ENCODE results near the gene TNXB. TPM values are rescaled to one million over a fixed set of nuclear protein-coding genes. Genes with fewer than 3 reads are reported as not detected.

Gene TNXB
- polyA plus RNA-seq, 2 of the 4 experiments (the other 2 are of a cell fraction), result 0.80 to 1.7 TPM

DNA sequence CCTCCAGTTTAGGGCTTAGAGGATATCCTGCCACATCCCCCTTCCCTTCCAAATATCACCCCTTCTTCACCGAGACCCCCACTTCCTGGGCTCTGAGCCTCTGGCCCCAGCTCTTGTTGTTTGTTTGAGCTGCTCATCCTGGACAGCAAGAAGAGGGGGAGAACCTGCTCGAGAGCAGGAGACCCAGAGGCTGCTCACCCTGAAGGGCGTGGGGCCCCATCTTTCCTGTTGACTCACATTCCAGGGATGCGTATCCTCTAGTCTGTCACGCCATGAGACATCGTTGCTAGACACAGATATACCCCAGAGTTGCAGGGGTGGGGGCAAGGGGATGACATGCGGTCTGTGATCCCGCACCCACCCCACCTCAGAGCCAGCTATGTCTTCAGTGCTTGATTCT is 5.7 kb upstream of the TNXB start (continued):
- TF ChIP-seq, protein P1, sequence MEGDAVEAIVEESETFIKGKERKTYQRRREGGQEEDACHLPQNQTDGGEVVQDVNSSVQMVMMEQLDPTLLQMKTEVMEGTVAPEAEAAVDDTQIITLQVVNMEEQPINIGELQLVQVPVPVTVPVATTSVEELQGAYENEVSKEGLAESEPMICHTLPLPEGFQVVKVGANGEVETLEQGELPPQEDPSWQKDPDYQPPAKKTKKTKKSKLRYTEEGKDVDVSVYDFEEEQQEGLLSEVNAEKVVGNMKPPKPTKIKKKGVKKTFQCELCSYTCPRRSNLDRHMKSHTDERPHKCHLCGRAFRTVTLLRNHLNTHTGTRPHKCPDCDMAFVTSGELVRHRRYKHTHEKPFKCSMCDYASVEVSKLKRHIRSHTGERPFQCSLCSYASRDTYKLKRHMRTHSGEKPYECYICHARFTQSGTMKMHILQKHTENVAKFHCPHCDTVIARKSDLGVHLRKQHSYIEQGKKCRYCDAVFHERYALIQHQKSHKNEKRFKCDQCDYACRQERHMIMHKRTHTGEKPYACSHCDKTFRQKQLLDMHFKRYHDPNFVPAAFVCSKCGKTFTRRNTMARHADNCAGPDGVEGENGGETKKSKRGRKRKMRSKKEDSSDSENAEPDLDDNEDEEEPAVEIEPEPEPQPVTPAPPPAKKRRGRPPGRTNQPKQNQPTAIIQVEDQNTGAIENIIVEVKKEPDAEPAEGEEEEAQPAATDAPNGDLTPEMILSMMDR (IDR thresholded peaks at IDR 0.05), result no peak
- no peak for TF ChIP-seq CHD4 (IDR thresholded peaks at IDR 0.05; ENCODE audit: borderline replicate concordance)
- TF ChIP-seq FOSB (CRISPR knock-in tag; IDR thresholded peaks at IDR 0.05), result no peak
- TF ChIP-seq, protein P2, sequence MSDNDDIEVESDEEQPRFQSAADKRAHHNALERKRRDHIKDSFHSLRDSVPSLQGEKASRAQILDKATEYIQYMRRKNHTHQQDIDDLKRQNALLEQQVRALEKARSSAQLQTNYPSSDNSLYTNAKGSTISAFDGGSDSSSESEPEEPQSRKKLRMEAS (IDR thresholded peaks at IDR 0.05), result no peak
- TF ChIP-seq NFE2L2 (conservative IDR thresholded peaks at IDR 0.05; ENCODE audit: low read length), result no peak

DNA sequence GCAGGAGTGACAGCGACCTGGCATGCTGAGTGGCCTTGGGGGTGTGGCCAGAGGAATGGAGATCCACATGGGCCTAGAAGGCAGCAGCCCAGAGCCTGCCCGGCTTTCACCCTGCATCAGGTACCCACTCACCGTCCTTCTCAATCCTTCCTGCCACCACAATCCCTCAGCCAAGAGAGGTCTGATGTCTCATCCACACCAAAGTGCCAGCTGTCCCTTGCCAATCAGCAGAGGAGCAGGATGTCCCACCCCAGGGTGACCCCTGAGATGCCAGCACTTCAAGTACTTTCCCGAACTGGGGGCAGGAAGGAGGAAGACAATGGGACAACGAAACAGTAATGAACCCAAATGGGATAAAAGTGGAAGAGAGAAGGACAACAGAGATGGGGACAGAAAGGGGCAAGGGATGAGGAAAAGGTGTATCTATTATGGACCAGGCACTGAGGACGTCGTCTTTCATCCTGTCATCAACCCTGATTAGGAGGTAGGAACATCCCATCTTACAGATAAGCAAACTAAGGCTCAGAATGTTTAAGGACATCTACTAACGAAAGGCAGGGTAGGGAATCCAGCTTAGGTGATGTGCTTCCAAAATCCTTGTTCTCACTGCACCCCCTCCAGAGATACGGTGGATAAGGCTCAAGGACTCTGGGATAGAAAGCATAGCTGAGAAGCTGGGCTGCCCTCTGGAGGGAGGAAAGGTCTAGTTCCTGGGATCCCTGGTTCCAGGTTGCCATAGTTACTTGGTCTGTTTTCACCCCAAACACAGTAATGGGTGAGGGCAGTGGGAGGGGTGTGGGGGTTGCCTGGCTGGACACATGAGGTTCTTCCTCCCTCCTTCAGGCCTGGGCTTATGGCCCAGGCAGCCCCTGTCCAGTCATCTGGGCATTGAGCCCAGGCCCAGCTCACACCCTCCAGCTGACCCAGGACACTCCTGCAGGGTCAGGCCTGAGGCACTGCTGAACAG is 4.5 kb upstream of the TNXB start:
- FAIRE-seq, result no peak

DNA sequence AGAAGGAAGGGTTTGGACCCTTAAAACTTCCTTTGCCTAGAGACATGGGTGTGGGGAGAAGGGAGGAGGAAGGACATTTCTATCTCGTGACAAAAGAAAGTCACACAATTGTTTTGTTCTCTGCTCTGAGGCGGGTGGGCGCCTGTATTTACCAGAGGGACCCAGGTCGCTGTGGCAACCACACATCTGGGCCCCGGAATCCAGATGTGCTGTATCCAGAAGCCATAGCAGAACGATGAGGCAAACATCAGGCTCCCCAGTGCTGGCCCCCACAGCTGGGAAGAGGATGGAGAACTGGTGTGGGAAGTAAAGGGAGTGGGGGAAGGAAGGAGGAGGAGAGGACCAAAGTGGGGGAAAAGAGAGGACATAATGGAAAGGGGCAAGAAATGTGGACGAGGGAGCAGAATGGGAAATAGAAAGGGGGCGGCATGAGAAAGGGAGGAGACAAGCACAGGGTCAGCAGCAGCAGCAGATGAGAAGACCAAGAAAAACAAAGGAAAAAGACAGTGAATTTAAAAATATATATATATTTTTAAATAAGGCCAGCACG is 3.4 kb upstream of the TNXB start:
- DNase-seq (ENCODE audit: low read depth in 1 of 2, low spot score in 1 of 2) (no peak), ATAC-seq (no peak), FAIRE-seq (no peak)
- Histone ChIP-seq H3K4me1 (peaks cover 25% of the 10 kb centered on the region), H3K27ac (no peak overlapping the region), H3K4me3 (no peak overlapping the region), H3K4me2 (no peak overlapping the region), H3K9me3 (no peaks in the 10 kb centered on the region)
- POLR2A ChIA-PET, result no interaction called here
- WGBS (ENCODE audit: missing lambda C conversion rate), result 86% methylated on average over 9 of the region's 9 CpGs
- CTCF ChIA-PET, result no interaction called here
- TF ChIP-seq ZSCAN20 (CRISPR knock-in tag; IDR thresholded peaks at IDR 0.05) (no peak), BHLHE40 (IDR thresholded peaks at IDR 0.05; ENCODE audit: low read depth, low read length) (no peak), EHMT2 (IDR thresholded peaks at IDR 0.05; ENCODE audit: low read depth) (no peak), RAD21 (conservative IDR thresholded peaks at IDR 0.05 in 1 of 2, IDR thresholded peaks at IDR 0.05 in 1 of 2) (no peak), KDM1A (IDR thresholded peaks at IDR 0.05; ENCODE audit: low read depth) (no peak), KDM5A (IDR thresholded peaks at IDR 0.05) (no peak), EHF (CRISPR knock-in tag; IDR thresholded peaks at IDR 0.05) (no peak), HEYL (CRISPR knock-in tag; IDR thresholded peaks at IDR 0.05) (no peak), CHD4 (IDR thresholded peaks at IDR 0.05; ENCODE audit: borderline replicate concordance) (no peak), POLR2AphosphoS2 (conservative IDR thresholded peaks at IDR 0.05; ENCODE audit: low read length) (no peak), MAZ (IDR thresholded peaks at IDR 0.05; ENCODE audit: borderline replicate concordance, low read depth, low read length) (no peak), MAFK (IDR thresholded peaks at IDR 0.05; ENCODE audit: partially characterized antibody) (no peak)
- TF ChIP-seq, protein P3, sequence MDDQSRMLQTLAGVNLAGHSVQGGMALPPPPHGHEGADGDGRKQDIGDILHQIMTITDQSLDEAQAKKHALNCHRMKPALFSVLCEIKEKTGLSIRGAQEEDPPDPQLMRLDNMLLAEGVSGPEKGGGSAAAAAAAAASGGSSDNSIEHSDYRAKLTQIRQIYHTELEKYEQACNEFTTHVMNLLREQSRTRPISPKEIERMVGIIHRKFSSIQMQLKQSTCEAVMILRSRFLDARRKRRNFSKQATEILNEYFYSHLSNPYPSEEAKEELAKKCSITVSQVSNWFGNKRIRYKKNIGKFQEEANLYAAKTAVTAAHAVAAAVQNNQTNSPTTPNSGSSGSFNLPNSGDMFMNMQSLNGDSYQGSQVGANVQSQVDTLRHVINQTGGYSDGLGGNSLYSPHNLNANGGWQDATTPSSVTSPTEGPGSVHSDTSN (IDR thresholded peaks at IDR 0.05), result no peak
- TF ChIP-seq, protein P4, sequence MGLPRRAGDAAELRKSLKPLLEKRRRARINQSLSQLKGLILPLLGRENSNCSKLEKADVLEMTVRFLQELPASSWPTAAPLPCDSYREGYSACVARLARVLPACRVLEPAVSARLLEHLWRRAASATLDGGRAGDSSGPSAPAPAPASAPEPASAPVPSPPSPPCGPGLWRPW (IDR thresholded peaks at IDR 0.05), result no peak
- TF ChIP-seq, protein P5, sequence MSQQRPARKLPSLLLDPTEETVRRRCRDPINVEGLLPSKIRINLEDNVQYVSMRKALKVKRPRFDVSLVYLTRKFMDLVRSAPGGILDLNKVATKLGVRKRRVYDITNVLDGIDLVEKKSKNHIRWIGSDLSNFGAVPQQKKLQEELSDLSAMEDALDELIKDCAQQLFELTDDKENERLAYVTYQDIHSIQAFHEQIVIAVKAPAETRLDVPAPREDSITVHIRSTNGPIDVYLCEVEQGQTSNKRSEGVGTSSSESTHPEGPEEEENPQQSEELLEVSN (IDR thresholded peaks at IDR 0.05; ENCODE audit: borderline replicate concordance, low read depth), result no peak
- TF ChIP-seq, protein P1 (IDR thresholded peaks at IDR 0.05), result no peak
- TF ChIP-seq, protein P6, sequence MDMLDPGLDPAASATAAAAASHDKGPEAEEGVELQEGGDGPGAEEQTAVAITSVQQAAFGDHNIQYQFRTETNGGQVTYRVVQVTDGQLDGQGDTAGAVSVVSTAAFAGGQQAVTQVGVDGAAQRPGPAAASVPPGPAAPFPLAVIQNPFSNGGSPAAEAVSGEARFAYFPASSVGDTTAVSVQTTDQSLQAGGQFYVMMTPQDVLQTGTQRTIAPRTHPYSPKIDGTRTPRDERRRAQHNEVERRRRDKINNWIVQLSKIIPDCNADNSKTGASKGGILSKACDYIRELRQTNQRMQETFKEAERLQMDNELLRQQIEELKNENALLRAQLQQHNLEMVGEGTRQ (IDR thresholded peaks at IDR 0.05), result no peak
- TF ChIP-seq, protein P2 (IDR thresholded peaks at IDR 0.05), result no peak

More for the DNA sequence above, 4.5 kb upstream of the TNXB start:
- ChIA-PET POLR2A (interaction anchor here (0.6 to 2.1 kb wide), 2 partner anchors 64 to 134 kb away, joined by 3 to 5 read pairs; no protein-coding TSS in a partner anchor), CTCF (interaction anchor here (1.4 to 6.2 kb wide), 3 partner anchors 15 to 30 kb away, joined by 3 to 41 read pairs (median 6); partner anchors contain the start of gene ATF6B)
- H3K4me2 ChIP-seq, result no peak overlapping the region
- WGBS (ENCODE audit: missing lambda C conversion rate), result 88% methylated on average over 9 of the region's 9 CpGs
- peaks cover 13% of the 10 kb centered on the region; the same call in 1 of the 3 replicates for H3K4me1 ChIP-seq
- ATAC-seq (peak; percentile 64 to 76; a peak in 5 of 6 replicates), DNase-seq (ENCODE audit: low read depth in 1 of 2, low spot score in 1 of 2) (peak; percentile 34 to 73)
- TF ChIP-seq RCOR1 (IDR thresholded peaks at IDR 0.05; ENCODE audit: low read depth, low read length) (no peak), MAZ (IDR thresholded peaks at IDR 0.05; ENCODE audit: borderline replicate concordance, low read depth, low read length) (no peak), RAD21 (conservative IDR thresholded peaks at IDR 0.05 in 1 of 2, IDR thresholded peaks at IDR 0.05 in 1 of 2) (peak in 1 of 2 experiments; percentile 19; a peak in 1 of 5 replicates), NPAS2 (CRISPR knock-in tag; IDR thresholded peaks at IDR 0.05; ENCODE audit: borderline replicate concordance) (no peak)
- no peak overlapping the region for H3K27ac ChIP-seq
- no peaks in the 10 kb centered on the region for H3K9me3 ChIP-seq
- no peak overlapping the region for H3K4me3 ChIP-seq
